ENCODE data around the gene KCNA5.

Gene KCNA5

GRCh38 chr12:5051334-5051733 is 7.7 kb downstream of the KCNA5 start:
- TF ChIP-seq CTCF (IDR thresholded peaks at IDR 0.05; ENCODE audit: low read depth, low read length, missing control alignments), result no peak
- H3K4me3 ChIP-seq (ENCODE audit: low read depth, low read length), result no peak overlapping the region
- peaks cover 16% of the 10 kb centered on the region for H3K27me3 ChIP-seq (replicated peaks)
- no peak for DNase-seq
- no peak overlapping the region for H3K27ac ChIP-seq
- no peaks in the 10 kb centered on the region for H3K36me3 ChIP-seq (replicated peaks)
- in situ Hi-C loops (cut with HindIII; ENCODE audit: low pct_ligation_motif_present, low sequenced_read_pairs), result no loop called here

- in situ Hi-C loops (cut with HindIII; ENCODE audit: low pct_ligation_motif_present, low sequenced_read_pairs), result no loop called here
- H3K4me3 ChIP-seq (ENCODE audit: low read depth, low read length), result no peak overlapping the region
- no peaks in the 10 kb centered on the region for H3K36me3 ChIP-seq (replicated peaks)
- no peak overlapping the region for H3K27ac ChIP-seq
- TF ChIP-seq CTCF (IDR thresholded peaks at IDR 0.05; ENCODE audit: low read depth, low read length, missing control alignments), result no peak
- DNase-seq, result no peak
- peaks cover 10% of the 10 kb centered on the region for H3K27me3 ChIP-seq (replicated peaks)
These were observed 8.2 kb downstream of the KCNA5 start for GRCh38 chr12:5051913-5052312.

- Histone ChIP-seq H3K27me3 (replicated peaks) (peaks cover 6% of the 10 kb centered on the region), H3K27ac (no peak overlapping the region), H3K36me3 (replicated peaks) (no peaks in the 10 kb centered on the region), H3K4me3 (ENCODE audit: low read depth, low read length) (no peak overlapping the region)
- in situ Hi-C loops (cut with HindIII; ENCODE audit: low pct_ligation_motif_present, low sequenced_read_pairs), result no loop called here
- DNase-seq, result no peak
- no peak for TF ChIP-seq CTCF (IDR thresholded peaks at IDR 0.05; ENCODE audit: low read depth, low read length, missing control alignments)
These were observed 8.7 kb downstream of the KCNA5 start for GRCh38 chr12:5052348-5052747.

GRCh38 chr12:5059358-5059757 is 15.7 kb downstream of the KCNA5 start:
- no peak for DNase-seq
- H3K27me3 ChIP-seq (replicated peaks), result peaks cover 2% of the 10 kb centered on the region
- no peak overlapping the region for H3K27ac ChIP-seq
- in situ Hi-C loops (cut with HindIII; ENCODE audit: low pct_ligation_motif_present, low sequenced_read_pairs), result no loop called here
- H3K36me3 ChIP-seq (replicated peaks), result no peaks in the 10 kb centered on the region
- no peak for TF ChIP-seq CTCF (IDR thresholded peaks at IDR 0.05; ENCODE audit: low read depth, low read length, missing control alignments)
- no peak overlapping the region for H3K4me3 ChIP-seq (ENCODE audit: low read depth, low read length)

GRCh38 chr12:5060958-5061357 is 17.3 kb downstream of the KCNA5 start:
- DNase-seq, result no peak
- in situ Hi-C loops (cut with HindIII; ENCODE audit: low pct_ligation_motif_present, low sequenced_read_pairs), result no loop called here
- TF ChIP-seq CTCF (IDR thresholded peaks at IDR 0.05; ENCODE audit: low read depth, low read length, missing control alignments), result no peak
- Histone ChIP-seq H3K4me3 (ENCODE audit: low read depth, low read length) (no peak overlapping the region), H3K36me3 (replicated peaks) (no peaks in the 10 kb centered on the region), H3K27ac (no peak overlapping the region), H3K27me3 (replicated peaks) (peaks cover 2% of the 10 kb centered on the region)

GRCh38 chr12:5063149-5063548 is 19.5 kb downstream of the KCNA5 start:
- Histone ChIP-seq H3K27me3 (replicated peaks) (peaks cover 2% of the 10 kb centered on the region), H3K27ac (no peak overlapping the region), H3K36me3 (replicated peaks) (no peaks in the 10 kb centered on the region), H3K4me3 (ENCODE audit: low read depth, low read length) (no peak overlapping the region)
- no peak for DNase-seq
- no peak for TF ChIP-seq CTCF (IDR thresholded peaks at IDR 0.05; ENCODE audit: low read depth, low read length, missing control alignments)
- in situ Hi-C loops (cut with HindIII; ENCODE audit: low pct_ligation_motif_present, low sequenced_read_pairs), result no loop called here

Measured in brain microvascular endothelial cell (primary cell).